GM21367 (cell line): Measurements from ENCODE around the gene EYA2.

Experiments
- ATAC-seq: cut with Tn5 transposase; IDR thresholded peaks from one replicate; pipeline ENCODE4 v1.9.1; 2021; ENCODE audit not compliant: unreplicated experiment

The EYA2 gene

DNA sequence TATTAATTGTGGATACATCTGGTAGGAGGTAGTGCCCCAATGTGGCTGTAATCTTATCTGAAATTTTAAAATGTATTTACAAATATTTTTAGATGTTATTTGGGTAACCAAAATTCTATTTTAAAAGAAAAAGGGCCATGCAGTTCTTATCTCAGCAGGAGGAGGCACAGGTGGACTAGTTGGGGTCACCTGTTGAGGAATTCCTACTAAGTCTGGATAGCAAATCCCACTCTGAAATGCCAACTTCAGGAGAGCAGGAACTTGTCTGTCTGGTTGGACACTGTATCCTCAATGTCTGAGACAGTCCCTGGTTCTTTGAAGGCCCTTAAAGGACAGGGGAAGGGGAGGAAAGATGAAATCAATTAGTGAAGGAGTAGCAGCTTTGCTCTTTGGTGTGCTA lies 82.6 kb downstream of the EYA2 start:
- ATAC-seq, result no peak

GRCh38 chr20:46977909-46978588 lies 83.4 kb downstream of the EYA2 start:
- ATAC-seq, result no peak

DNA sequence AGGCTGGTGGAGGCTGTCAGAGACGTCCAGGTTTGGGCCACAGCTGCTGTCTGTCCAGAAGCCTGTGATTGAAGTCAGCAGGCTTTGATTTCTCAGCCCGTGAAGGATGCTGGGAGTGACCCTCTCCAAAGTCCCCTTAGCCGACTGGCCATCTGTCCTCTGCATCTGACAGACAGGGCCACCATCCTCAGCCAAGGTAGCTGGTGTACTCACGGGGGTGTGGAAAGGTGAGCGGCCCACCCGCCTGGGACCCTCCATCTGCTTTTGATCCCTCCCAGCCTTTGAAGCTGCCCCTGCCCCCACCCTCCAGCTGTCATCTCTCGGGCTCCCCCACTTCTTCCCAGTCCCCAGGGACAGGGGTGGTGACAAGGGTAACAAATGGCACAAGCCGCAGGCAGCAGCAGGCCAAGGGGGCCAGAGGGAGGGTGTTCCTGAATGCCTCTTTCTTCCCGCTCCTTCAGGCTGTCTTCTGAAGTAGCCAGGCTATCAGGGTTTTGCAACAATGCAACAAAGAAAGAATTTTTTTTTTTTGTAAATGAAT lies 84.4 kb downstream of the EYA2 start:
- no peak for ATAC-seq

- no peak for ATAC-seq
Observed at GRCh38 chr20:46979603-46980241, 85.1 kb downstream of the EYA2 start.

DNA sequence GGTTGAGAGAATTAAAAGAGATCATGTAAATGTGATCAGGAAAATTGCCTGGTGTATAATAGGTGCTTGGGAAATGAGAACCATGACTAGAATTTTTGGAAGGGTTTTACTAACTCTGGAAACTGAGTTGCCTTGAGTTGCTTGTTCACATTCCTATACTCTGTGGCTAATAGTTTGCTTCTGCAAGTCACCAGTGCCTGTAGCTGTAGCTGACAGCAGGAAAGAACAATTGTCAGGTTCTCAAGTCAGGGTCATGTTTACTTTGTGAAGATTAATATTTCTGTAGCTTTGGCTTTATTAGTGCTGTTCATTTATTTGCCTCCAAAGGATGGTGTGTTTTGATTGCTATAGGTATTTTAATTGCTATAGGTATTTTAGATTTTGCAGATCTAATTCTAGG lies 86.5 kb downstream of the EYA2 start:
- ATAC-seq, result no peak

DNA sequence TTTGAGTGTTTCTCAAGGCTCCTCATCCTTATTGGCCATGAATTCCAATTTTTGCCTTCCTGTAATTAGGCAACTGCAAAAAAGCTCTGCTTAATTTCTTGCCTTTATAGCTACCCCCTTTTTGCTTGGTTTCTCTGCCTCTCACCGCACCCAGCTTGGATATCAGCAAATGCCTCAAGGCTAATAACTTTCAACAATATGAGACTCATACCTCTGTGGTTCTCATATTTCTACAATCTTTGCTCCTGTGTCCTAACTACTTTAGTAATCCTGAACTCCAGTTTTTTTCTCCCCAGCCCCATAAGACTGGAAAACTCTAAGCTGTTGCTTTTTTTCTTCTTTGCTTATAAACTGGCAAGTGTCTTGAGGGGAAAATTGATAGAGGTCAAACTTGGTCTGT lies 88.8 kb downstream of the EYA2 start:
- ATAC-seq, result no peak

GRCh38 chr20:46984405-46984804 lies 89.8 kb downstream of the EYA2 start:
- ATAC-seq, result no peak

- ATAC-seq, result no peak
Observed at GRCh38 chr20:46985250-46985649, 90.6 kb downstream of the EYA2 start.

DNA sequence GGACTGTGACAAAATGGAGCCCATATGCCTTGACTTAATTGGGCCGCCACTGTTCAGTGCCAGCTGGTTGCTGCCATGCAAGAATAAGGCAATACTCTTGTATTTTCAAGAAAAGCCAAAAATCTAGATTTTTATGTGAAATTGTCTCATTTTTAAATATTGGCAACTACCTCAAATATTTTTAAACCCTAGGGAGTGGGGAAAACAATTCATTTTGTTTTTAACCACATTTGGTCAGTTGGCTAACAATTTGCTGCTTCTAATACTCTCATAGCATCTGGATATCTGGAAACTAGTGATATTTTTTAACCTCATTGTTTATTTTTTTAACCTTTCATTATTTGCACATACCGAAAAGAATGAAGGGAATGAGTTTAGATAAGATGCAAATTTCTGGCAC lies 91.0 kb downstream of the EYA2 start:
- ATAC-seq, result no peak

GRCh38 chr20:46987001-46987400 lies 92.4 kb downstream of the EYA2 start:
- no peak for ATAC-seq

DNA sequence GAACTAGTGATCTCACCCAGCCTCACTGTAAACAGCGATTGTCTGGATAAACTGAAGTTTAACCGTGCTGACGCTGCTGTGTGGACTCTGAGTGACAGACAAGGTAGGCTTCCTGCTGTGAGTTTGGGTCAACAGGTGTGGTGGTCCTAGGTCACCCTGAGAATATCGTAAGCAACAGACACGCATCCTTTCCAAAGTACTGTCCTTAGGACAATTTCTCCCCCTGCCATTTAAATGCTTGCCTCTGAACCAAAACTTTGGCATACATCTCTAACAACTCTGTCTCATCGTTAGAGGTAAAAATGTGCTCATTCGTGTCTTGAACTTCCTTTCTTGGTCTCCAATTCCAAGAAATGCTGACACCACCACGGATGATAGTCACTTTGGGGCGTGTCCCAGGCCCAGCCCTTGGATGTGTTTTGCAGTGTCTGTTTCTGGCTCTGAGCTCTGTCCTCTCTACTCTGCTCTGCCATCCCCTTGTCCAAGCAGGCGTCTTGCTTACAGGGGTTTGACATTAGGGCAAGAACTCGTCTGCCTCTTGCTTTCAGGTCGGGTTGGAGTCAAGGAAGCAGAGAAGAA lies 95.5 kb downstream of the EYA2 start:
- no peak for ATAC-seq

DNA sequence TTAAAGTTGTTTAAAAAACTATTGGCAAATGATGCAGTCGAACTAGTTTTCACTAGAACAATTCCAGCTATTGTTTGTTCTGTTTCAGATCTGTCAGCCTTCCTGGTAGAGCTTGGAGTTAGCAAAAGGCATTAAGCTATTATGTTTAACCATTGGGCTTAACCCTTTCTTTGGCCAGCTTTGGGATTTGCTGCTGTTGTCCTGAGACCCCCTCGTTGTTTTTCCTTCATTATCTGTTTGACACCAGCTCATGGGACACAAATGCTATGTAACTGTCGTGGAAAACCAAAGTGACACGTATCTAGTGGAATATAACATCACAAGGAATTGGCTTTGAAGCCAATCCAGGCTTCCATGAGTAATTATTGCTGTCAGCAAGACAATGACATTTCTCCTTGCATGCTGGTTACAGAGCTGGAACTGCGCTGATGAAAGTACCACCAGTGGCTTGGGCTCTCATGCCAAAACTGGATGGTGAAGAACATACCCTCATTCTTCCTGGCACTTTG lies 96.0 kb downstream of the EYA2 start:
- no peak for ATAC-seq

DNA sequence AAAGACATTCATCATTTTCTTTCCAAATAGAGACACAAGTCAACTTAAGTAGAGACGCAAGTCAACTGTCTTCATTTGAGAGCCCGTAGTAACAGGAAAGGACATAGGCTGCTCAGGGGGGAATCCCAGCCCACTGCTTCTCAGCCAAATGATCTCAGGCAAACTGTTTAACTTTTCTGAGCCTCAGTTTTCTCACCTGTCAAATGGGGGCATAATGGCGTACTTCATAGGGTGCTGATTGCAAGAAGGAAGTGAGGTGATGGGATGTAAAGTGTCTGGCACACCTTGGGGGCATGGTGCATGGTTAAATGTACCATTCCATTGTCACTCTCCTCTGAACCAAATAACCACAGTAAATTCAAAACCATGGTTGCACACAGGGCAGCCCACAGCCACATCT lies 96.5 kb downstream of the EYA2 start:
- no peak for ATAC-seq

GRCh38 chr20:46991880-46992639 lies 97.4 kb downstream of the EYA2 start:
- no peak for ATAC-seq

- no peak for ATAC-seq
Observed at GRCh38 chr20:46992640-46993035, 98.0 kb downstream of the EYA2 start.

GRCh38 chr20:46993465-46994095 lies 98.9 kb downstream of the EYA2 start:
- ATAC-seq, result no peak

GRCh38 chr20:46994341-46994740 lies 99.7 kb downstream of the EYA2 start:
- peak; percentile 79 for ATAC-seq

DNA sequence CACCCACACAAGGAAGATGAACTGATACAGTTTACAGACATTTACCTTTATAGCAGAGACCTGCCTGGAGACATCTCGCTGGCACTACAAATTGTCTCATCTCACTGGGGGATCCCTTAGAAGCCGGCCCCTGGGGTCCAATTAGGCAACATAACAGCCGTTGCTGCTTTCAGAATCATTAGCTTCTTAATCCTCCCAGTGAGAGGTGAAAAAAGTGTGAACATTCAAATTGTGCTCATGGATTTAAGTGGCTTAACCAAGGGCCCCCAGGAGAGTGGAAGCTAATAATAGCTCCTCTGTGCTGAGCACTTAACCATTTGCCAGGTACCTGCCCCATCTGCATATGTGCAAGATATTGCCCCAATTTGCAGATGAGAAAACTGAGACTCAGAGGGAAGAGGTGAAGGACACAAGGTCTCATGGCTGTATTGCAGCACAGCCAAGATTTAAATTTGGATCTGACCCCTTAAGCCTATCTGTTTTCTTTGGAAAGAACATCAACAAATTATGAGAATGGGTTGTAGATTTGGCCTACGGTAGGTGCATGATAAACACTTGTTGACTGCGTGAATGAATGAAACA lies 101.0 kb downstream of the EYA2 start:
- ATAC-seq, result no peak

- ATAC-seq, result no peak
Observed at GRCh38 chr20:46997187-46997586, 102.5 kb downstream of the EYA2 start.

GRCh38 chr20:46998477-46999240 lies 104.0 kb downstream of the EYA2 start:
- ATAC-seq, result no peak
